IPS DF 6.9 (cell line): ENCODE data around the gene IFNB1.

Experiments used
- DNase-seq: peaks from one replicate; pipeline ENCODE4 v3.0.0-alpha.2; 2013; ENCODE audit warnings: low read depth, low spot score
- H3K27ac ChIP-seq: one replicate; pipeline ENCODE4 v1.5.1; 2013; ENCODE audit warnings: low read length, control low read depth
- H3K27me3 ChIP-seq: 2 replicates; pipeline ENCODE4 v1.6.1; 2013; ENCODE audit warnings: mild to moderate bottlenecking, low read length; ENCODE audit not compliant: control insufficient read depth, insufficient read depth
- H3K36me3 ChIP-seq: 2 replicates; pipeline ENCODE4 v1.6.1; 2013; ENCODE audit warnings: low read length; ENCODE audit not compliant: control insufficient read depth, insufficient read depth
- H3K4me1 ChIP-seq: 2 replicates; pipeline ENCODE4 v1.6.1; 2013; ENCODE audit warnings: low read length; ENCODE audit not compliant: control insufficient read depth, insufficient read depth
- H3K4me3 ChIP-seq: 2 replicates; pipeline ENCODE4 v1.5.1; 2013; ENCODE audit warnings: mild to moderate bottlenecking, low read length
- H3K9me3 ChIP-seq: 2 replicates; pipeline ENCODE4 v1.6.1; 2013; ENCODE audit warnings: low read length, inconsistent platforms; ENCODE audit not compliant: control insufficient read depth, insufficient read depth
- WGBS: extraction: QIAGEN DNeasy Blood & Tissue Kit; methylation state at CpG from one replicate; pipeline ENCODE4 v1.1.7; 2013; ENCODE audit warnings: mixed read lengths, missing lambda C conversion rate; ENCODE audit not compliant: insufficient read length, insufficient coverage; 5-methylcytosine and 5-hydroxymethylcytosine counted together

The IFNB1 gene

DNA sequence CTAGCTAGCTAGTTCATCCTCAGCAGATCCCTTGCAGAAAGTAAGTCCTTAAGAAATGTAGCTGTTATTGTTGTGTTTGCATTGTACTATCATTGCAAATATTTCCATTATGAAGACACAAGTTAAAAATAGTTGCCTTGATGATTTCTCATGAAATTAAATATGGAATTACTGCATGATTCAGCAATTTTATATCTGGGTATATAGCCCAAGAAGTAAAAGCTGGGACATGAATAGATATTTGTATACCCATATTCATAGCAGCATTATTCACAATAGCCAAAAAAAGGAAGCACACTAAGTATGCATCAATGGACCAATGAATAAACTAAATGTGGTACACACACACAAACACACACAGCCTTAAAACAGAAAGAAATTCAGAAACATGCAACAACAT lies 6.8 kb downstream of the IFNB1 start:
- Histone ChIP-seq H3K4me1 (peaks cover 1% of the 10 kb centered on the region; the same call in 1 of the 2 replicates), H3K4me3 (no peak overlapping the region), H3K27me3 (no peaks in the 10 kb centered on the region), H3K27ac (no peak overlapping the region), H3K36me3 (no peaks in the 10 kb centered on the region), H3K9me3 (no peaks in the 10 kb centered on the region)
- DNase-seq: no peak

- H3K4me1 ChIP-seq: no peaks in the 10 kb centered on the region
- no peaks in the 10 kb centered on the region for H3K36me3 ChIP-seq
- H3K27ac ChIP-seq: no peak overlapping the region
- H3K27me3 ChIP-seq: no peaks in the 10 kb centered on the region
- no CpG with 5 or more reads among the region's 4 CpGs for WGBS
- no peaks in the 10 kb centered on the region for H3K9me3 ChIP-seq
- peak; percentile 13 for DNase-seq
- no peak overlapping the region for H3K4me3 ChIP-seq
These were observed 7.6 kb downstream of the IFNB1 start for GRCh38 chr9:21070171-21070571.

- Histone ChIP-seq H3K4me1 (no peaks in the 10 kb centered on the region), H3K27me3 (no peaks in the 10 kb centered on the region; the same call in 1 of the 2 replicates), H3K4me3 (no peak overlapping the region), H3K36me3 (no peaks in the 10 kb centered on the region), H3K9me3 (no peaks in the 10 kb centered on the region), H3K27ac (no peak overlapping the region)
- DNase-seq: no peak
- whole genome bisulfite sequencing: no CpG with 5 or more reads among the region's 2 CpGs
These were observed 16.7 kb downstream of the IFNB1 start for GRCh38 chr9:21060919-21061561.

DNA sequence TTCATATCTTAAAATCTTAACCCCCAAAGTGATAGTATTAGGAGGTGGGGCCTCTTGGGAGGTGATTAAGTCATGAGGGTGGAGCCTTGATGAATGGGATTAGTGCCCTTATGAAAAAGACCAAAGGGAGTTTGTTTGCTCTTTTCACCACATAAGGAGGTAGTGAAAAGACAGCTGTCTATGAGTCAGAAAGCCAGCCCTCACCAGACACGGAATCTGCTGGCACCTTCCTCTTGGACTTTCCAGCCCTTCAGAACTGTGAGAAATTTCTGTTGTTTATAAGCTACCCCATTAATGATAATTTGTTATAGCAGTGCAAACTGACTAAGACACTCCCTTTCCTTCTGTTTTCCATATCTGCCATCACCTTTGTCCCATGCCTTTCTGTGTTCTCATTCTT lies 20.8 kb downstream of the IFNB1 start:
- no peaks in the 10 kb centered on the region for H3K36me3 ChIP-seq
- H3K9me3 ChIP-seq: no peaks in the 10 kb centered on the region
- WGBS: no CpG with 5 or more reads among the region's 1 CpG
- no peaks in the 10 kb centered on the region for H3K27me3 ChIP-seq
- no peaks in the 10 kb centered on the region; the same call in 1 of the 2 replicates for H3K4me1 ChIP-seq
- no peak for DNase-seq
- no peak overlapping the region for H3K4me3 ChIP-seq
- H3K27ac ChIP-seq: no peak overlapping the region

DNA sequence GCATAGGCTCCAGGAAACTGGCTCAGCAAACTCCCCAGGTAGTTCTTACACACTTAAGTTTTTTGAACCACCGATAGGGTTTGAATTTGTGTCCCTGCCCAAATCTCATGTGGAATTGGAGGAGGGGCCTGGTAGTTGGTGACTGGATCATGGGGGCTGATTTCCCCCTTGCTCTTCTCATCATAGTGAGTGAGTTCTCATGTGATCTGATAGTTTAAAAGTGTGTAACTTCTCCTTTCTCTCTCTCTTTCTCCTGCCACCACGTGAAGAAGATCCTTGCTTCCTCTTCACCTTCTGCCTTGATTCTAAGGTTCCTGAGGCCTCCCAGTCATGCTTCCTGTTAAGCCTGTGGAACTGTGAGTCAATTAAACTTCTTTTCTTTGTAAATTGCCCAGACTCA lies 23.9 kb downstream of the IFNB1 start:
- Histone ChIP-seq H3K27me3 (no peaks in the 10 kb centered on the region), H3K4me1 (no peaks in the 10 kb centered on the region; the same call in 1 of the 2 replicates), H3K36me3 (no peaks in the 10 kb centered on the region), H3K27ac (no peak overlapping the region), H3K9me3 (no peaks in the 10 kb centered on the region), H3K4me3 (no peak overlapping the region)
- no CpG with 5 or more reads among the region's 2 CpGs for WGBS
- DNase-seq: no peak

DNA sequence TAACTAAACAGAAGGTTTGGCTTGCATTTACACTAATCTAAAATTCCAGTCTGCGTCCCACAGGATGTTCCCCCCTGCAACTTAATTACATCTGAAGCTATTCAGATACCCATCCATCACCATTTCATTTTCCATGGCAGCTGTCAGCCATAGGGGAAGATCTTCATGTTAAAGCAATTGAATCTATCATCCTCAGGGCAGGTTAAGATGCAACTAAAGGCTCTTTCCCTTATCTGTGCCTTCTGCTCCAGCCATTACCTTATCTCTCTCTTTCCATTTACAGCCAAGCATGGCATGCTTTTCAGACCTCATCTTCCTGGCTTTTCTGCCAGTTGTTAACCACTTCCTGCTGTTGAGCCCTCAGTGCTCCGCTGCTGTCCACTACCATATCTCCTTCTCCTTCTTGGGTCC lies 30.5 kb downstream of the IFNB1 start:
- no CpG with 5 or more reads among the region's 2 CpGs for WGBS
- no peak overlapping the region for H3K4me3 ChIP-seq
- no peak overlapping the region for H3K27ac ChIP-seq
- no peaks in the 10 kb centered on the region for H3K4me1 ChIP-seq
- no peaks in the 10 kb centered on the region for H3K27me3 ChIP-seq
- DNase-seq: no peak
- no peaks in the 10 kb centered on the region for H3K9me3 ChIP-seq
- H3K36me3 ChIP-seq: no peaks in the 10 kb centered on the region

- Histone ChIP-seq H3K9me3 (no peaks in the 10 kb centered on the region), H3K4me3 (no peak overlapping the region), H3K27ac (no peak overlapping the region), H3K4me1 (no peaks in the 10 kb centered on the region), H3K27me3 (no peaks in the 10 kb centered on the region), H3K36me3 (no peaks in the 10 kb centered on the region)
- DNase-seq: no peak
- no CpG with 5 or more reads among the region's 3 CpGs for WGBS
These were observed 33.9 kb downstream of the IFNB1 start for GRCh38 chr9:21043841-21044240.

- DNase-seq: no peak
- Histone ChIP-seq H3K9me3 (no peaks in the 10 kb centered on the region), H3K27me3 (no peaks in the 10 kb centered on the region), H3K36me3 (no peaks in the 10 kb centered on the region), H3K4me1 (no peaks in the 10 kb centered on the region), H3K4me3 (no peak overlapping the region), H3K27ac (no peak overlapping the region)
- WGBS: no CpG with 5 or more reads among the region's 4 CpGs
These were observed 35.3 kb downstream of the IFNB1 start for GRCh38 chr9:21042466-21042865.

DNA sequence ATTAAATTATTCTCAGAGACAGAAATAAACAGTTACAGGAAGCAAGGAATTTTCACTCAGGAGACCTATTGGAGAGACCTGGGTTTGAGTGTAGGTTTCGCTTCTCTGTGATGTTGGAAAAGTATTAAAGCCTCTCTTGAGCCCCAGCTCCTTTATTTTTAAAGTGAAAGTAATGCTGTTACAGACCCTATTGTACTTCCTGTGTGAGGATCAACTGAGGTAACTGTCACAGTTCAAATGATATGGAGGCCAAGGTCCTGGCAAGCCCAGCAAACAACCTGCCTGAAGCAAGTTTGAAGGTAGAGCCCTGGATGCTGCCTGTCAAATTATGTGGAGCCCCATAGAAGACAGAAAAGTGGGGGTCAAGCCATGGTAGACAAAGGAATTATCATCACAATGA lies 38.4 kb downstream of the IFNB1 start:
- H3K36me3 ChIP-seq: no peaks in the 10 kb centered on the region
- no peak overlapping the region for H3K27ac ChIP-seq
- H3K4me3 ChIP-seq: no peak overlapping the region
- H3K27me3 ChIP-seq: no peaks in the 10 kb centered on the region
- no CpG with 5 or more reads among the region's 1 CpG for WGBS
- H3K9me3 ChIP-seq: no peaks in the 10 kb centered on the region
- no peaks in the 10 kb centered on the region for H3K4me1 ChIP-seq
- no peak for DNase-seq

GRCh38 chr9:21037278-21037677 lies 40.5 kb downstream of the IFNB1 start:
- Histone ChIP-seq H3K9me3 (no peaks in the 10 kb centered on the region), H3K36me3 (no peaks in the 10 kb centered on the region), H3K4me3 (no peak overlapping the region), H3K4me1 (no peaks in the 10 kb centered on the region), H3K27ac (no peak overlapping the region), H3K27me3 (no peaks in the 10 kb centered on the region)
- WGBS: no CpG with 5 or more reads among the region's 2 CpGs
- DNase-seq: no peak

- no peaks in the 10 kb centered on the region for H3K27me3 ChIP-seq
- no peak overlapping the region for H3K27ac ChIP-seq
- no CpG with 5 or more reads among the region's 22 CpGs for WGBS
- DNase-seq: no peak
- H3K9me3 ChIP-seq: no peaks in the 10 kb centered on the region
- H3K36me3 ChIP-seq: no peaks in the 10 kb centered on the region
- no peaks in the 10 kb centered on the region; the same call in 1 of the 2 replicates for H3K4me1 ChIP-seq
- peak overlapping the region; percentile 24; the same call in 1 of the 2 replicates for H3K4me3 ChIP-seq
These were observed 45.9 kb downstream of the IFNB1 start for GRCh38 chr9:21031808-21032183.
